Muscle of leg (tissue), 11 donors: ENCODE results near the gene MTHFD2L. TPM values are rescaled to one million over a fixed set of nuclear protein-coding genes. Genes with fewer than 3 reads are reported as not detected.

ENCODE experiments used
- DNase-seq: peaks from one replicate; pipeline ENCODE4 v3.0.0; 2013
- H3K27ac ChIP-seq: one replicate; pipeline ENCODE4 v1.5.1; 2013; ENCODE audit warnings: mild to moderate bottlenecking, low read length, control low read depth
- H3K27me3 ChIP-seq: one replicate; pipeline ENCODE4 v1.6.1; 2013; ENCODE audit warnings: low read length; ENCODE audit not compliant: control insufficient read depth, insufficient read depth
- H3K36me3 ChIP-seq: one replicate; pipeline ENCODE4 v1.6.1; 2013; ENCODE audit warnings: low read length; ENCODE audit not compliant: control insufficient read depth, insufficient read depth
- H3K4me1 ChIP-seq: one replicate; pipeline ENCODE4 v1.6.1; 2013; ENCODE audit warnings: low read length; ENCODE audit not compliant: control insufficient read depth, insufficient read depth
- H3K4me3 ChIP-seq: one replicate; pipeline ENCODE4 v1.5.1; 2013; ENCODE audit warnings: low read length, control low read depth
- H3K9me3 ChIP-seq: replicated peaks from 2 replicates; pipeline ENCODE4 v1.6.1; 2013; ENCODE audit warnings: low read depth, low read length; ENCODE audit not compliant: control insufficient read depth
- WGBS: methylation state at CpG from one replicate; pipeline ENCODE4 v1.1.5; 2013; ENCODE audit warnings: missing lambda C conversion rate; ENCODE audit not compliant: insufficient coverage; 5-methylcytosine and 5-hydroxymethylcytosine counted together
- polyA plus RNA-seq, 8 donors: library from polyadenylated mRNA; unstranded; fragments of 120-200 nt; gene quantifications; one replicate each; pipeline versions ENCODE4 v1.2.1 to v1.2.3, GENCODE V29; 2013; ENCODE audit warnings: inconsistent platforms in 1 of 8, low replicate concordance in 1 of 8; ENCODE audit not compliant: insufficient read length in 8 of 8, insufficient read depth in 1 of 8
- total RNA-seq: library from RNA; stranded (reverse); fragments of 120-200 nt; gene quantifications from one replicate; pipeline ENCODE4 v1.2.4, GENCODE V29; 2013

The MTHFD2L gene
- total and polyA plus RNA-seq, 9 donors: 11.7 to 17.7 (median 14.4) TPM

GRCh38 chr4:74228691-74229640 is 71.0 kb downstream of the MTHFD2L start:
- H3K9me3 ChIP-seq: no peaks in the 10 kb centered on the region
- peak; percentile 75 for DNase-seq
- H3K4me1 ChIP-seq: no peaks in the 10 kb centered on the region
- H3K27ac ChIP-seq: no peak overlapping the region
- H3K4me3 ChIP-seq: no peak overlapping the region
- no peaks in the 10 kb centered on the region for H3K27me3 ChIP-seq
- H3K36me3 ChIP-seq: no peaks in the 10 kb centered on the region
- 80% methylated on average over 1 of the region's 4 CpGs for WGBS

GRCh38 chr4:74230902-74231499 is 73.1 kb downstream of the MTHFD2L start:
- Histone ChIP-seq H3K4me3 (no peak overlapping the region), H3K4me1 (no peaks in the 10 kb centered on the region), H3K27ac (no peak overlapping the region), H3K9me3 (no peaks in the 10 kb centered on the region), H3K36me3 (no peaks in the 10 kb centered on the region), H3K27me3 (no peaks in the 10 kb centered on the region)
- 51% methylated on average over 3 of the region's 7 CpGs for WGBS
- DNase-seq: peak; percentile 22

GRCh38 chr4:74235135-74235534 is 77.2 kb downstream of the MTHFD2L start:
- H3K4me3 ChIP-seq: no peak overlapping the region
- DNase-seq: no peak
- H3K4me1 ChIP-seq: no peaks in the 10 kb centered on the region
- no peak overlapping the region for H3K27ac ChIP-seq
- no peaks in the 10 kb centered on the region for H3K36me3 ChIP-seq
- H3K27me3 ChIP-seq: no peaks in the 10 kb centered on the region
- no peaks in the 10 kb centered on the region for H3K9me3 ChIP-seq

- no peak overlapping the region for H3K4me3 ChIP-seq
- no peak for DNase-seq
- H3K4me1 ChIP-seq: no peaks in the 10 kb centered on the region
- 100% methylated on average over 2 of the region's 3 CpGs for WGBS
- no peaks in the 10 kb centered on the region for H3K36me3 ChIP-seq
- H3K27me3 ChIP-seq: no peaks in the 10 kb centered on the region
- no peak overlapping the region for H3K27ac ChIP-seq
- no peaks in the 10 kb centered on the region for H3K9me3 ChIP-seq
These were observed 79.6 kb downstream of the MTHFD2L start for GRCh38 chr4:74237425-74237966.

- no peaks in the 10 kb centered on the region for H3K36me3 ChIP-seq
- no peak for DNase-seq
- no peak overlapping the region for H3K4me3 ChIP-seq
- no peaks in the 10 kb centered on the region for H3K4me1 ChIP-seq
- H3K27me3 ChIP-seq: no peaks in the 10 kb centered on the region
- H3K27ac ChIP-seq: no peak overlapping the region
- no peaks in the 10 kb centered on the region for H3K9me3 ChIP-seq
These were observed 86.1 kb downstream of the MTHFD2L start for GRCh38 chr4:74244049-74244448.

- no peaks in the 10 kb centered on the region for H3K27me3 ChIP-seq
- H3K36me3 ChIP-seq: no peaks in the 10 kb centered on the region
- H3K27ac ChIP-seq: no peak overlapping the region
- DNase-seq: no peak
- H3K9me3 ChIP-seq: peaks cover 11% of the 10 kb centered on the region
- H3K4me3 ChIP-seq: no peak overlapping the region
- H3K4me1 ChIP-seq: no peaks in the 10 kb centered on the region
These were observed 95.0 kb downstream of the MTHFD2L start for GRCh38 chr4:74252933-74253332.

- DNase-seq: no peak
- no peak overlapping the region for H3K4me3 ChIP-seq
- H3K27ac ChIP-seq: no peak overlapping the region
- H3K36me3 ChIP-seq: no peaks in the 10 kb centered on the region
- no peaks in the 10 kb centered on the region for H3K27me3 ChIP-seq
- H3K4me1 ChIP-seq: no peaks in the 10 kb centered on the region
- H3K9me3 ChIP-seq: peaks cover 11% of the 10 kb centered on the region
- WGBS: no CpG with 5 or more reads among the region's 1 CpG
These were observed 96.5 kb downstream of the MTHFD2L start for GRCh38 chr4:74254386-74254785.

- Histone ChIP-seq H3K36me3 (no peaks in the 10 kb centered on the region), H3K27ac (no peak overlapping the region), H3K4me3 (no peak overlapping the region), H3K27me3 (no peaks in the 10 kb centered on the region), H3K4me1 (no peaks in the 10 kb centered on the region), H3K9me3 (peaks cover 11% of the 10 kb centered on the region)
- no peak for DNase-seq
- WGBS: no CpG with 5 or more reads among the region's 1 CpG
These were observed 97.2 kb downstream of the MTHFD2L start for GRCh38 chr4:74255096-74255495.

GRCh38 chr4:74258963-74259362 is 101.0 kb downstream of the MTHFD2L start:
- no peaks in the 10 kb centered on the region for H3K4me1 ChIP-seq
- peak; percentile 77 for DNase-seq
- no CpG with 5 or more reads among the region's 1 CpG for WGBS
- H3K4me3 ChIP-seq: no peak overlapping the region
- H3K36me3 ChIP-seq: no peaks in the 10 kb centered on the region
- H3K9me3 ChIP-seq: no peaks in the 10 kb centered on the region
- H3K27ac ChIP-seq: no peak overlapping the region
- H3K27me3 ChIP-seq: no peaks in the 10 kb centered on the region

GRCh38 chr4:74260036-74260435 is 102.1 kb downstream of the MTHFD2L start:
- no peak for DNase-seq
- Histone ChIP-seq H3K27ac (no peak overlapping the region), H3K4me3 (no peak overlapping the region), H3K36me3 (no peaks in the 10 kb centered on the region), H3K9me3 (no peaks in the 10 kb centered on the region), H3K4me1 (no peaks in the 10 kb centered on the region), H3K27me3 (no peaks in the 10 kb centered on the region)
- WGBS: no CpG with 5 or more reads among the region's 1 CpG
